H1 (cell line): ENCODE measurements around the gene MAST2. TPM values are rescaled to one million over a fixed set of nuclear protein-coding genes. Genes with fewer than 3 reads are reported as not detected.

Experiments
- CTCF ChIA-PET: fragments of 300-600 bp; sonication (Branson Sonifier 250); formaldehyde crosslinking; loops from one replicate; lab custom pipeline; 2021; ENCODE audit not compliant: partially characterized antibody; lab: Charles Lee
- POLR2A ChIA-PET: fragments of 300-600 bp; sonication (Branson Sonifier 250); formaldehyde crosslinking; loops from one replicate; lab custom pipeline; 2021; ENCODE audit warnings: inconsistent platforms; ENCODE audit not compliant: partially characterized antibody; lab: Charles Lee
- DNase-seq, 2 experiments: peaks; one replicate each; pipeline versions ENCODE4 v3.0.0 to v3.0.0-alpha.2; 2010 to 2022; ENCODE audit warnings: low spot score in 2 of 2, low read depth in 1 of 2, mixed read lengths in 1 of 2
- FAIRE-seq: peaks from 2 replicates; lab custom pipeline; 2011; peaks lifted over from hg19 to GRCh38; lab: Jason Lieb, UNC
- H2AFZ ChIP-seq: 2 replicates; pipeline ENCODE4 v1.8.1; 2012; ENCODE audit warnings: low read length, inconsistent platforms
- H2AK5ac ChIP-seq: 2 replicates; pipeline ENCODE4 v1.6.1; 2013; ENCODE audit warnings: low read depth, low read length
- H2BK120ac ChIP-seq: replicated peaks from 2 replicates; pipeline ENCODE3; 2013; ENCODE audit warnings: low read depth, low read length, inconsistent platforms
- H2BK12ac ChIP-seq: 2 replicates; pipeline ENCODE4 v1.6.1; 2013; ENCODE audit warnings: low read depth, low read length
- H2BK15ac ChIP-seq: 2 replicates; pipeline ENCODE4 v1.6.1; 2013; ENCODE audit warnings: low read length
- H2BK20ac ChIP-seq: 2 replicates; pipeline ENCODE4 v1.6.1; 2013; ENCODE audit warnings: low read length
- H2BK5ac ChIP-seq: 2 replicates; pipeline ENCODE4 v1.6.1; 2013; ENCODE audit warnings: low read depth, low read length
- H3K14ac ChIP-seq: 2 replicates; pipeline ENCODE4 v1.6.1; 2013; ENCODE audit warnings: inconsistent platforms; ENCODE audit not compliant: insufficient read length
- H3K18ac ChIP-seq: 2 replicates; pipeline ENCODE4 v1.6.1; 2013; ENCODE audit warnings: low read length; ENCODE audit errors: extremely low read depth
- H3K23ac ChIP-seq: 2 replicates; pipeline ENCODE4 v1.6.1; 2013; ENCODE audit warnings: inconsistent platforms; ENCODE audit not compliant: insufficient read length
- H3K23me2 ChIP-seq: 2 replicates; pipeline ENCODE4 v1.6.1; 2013; ENCODE audit warnings: low read depth, low read length
- H3K27ac ChIP-seq: 2 replicates; pipeline ENCODE4 v1.6.1; 2011; ENCODE audit warnings: low read depth, low read length, inconsistent platforms
- H3K27me3 ChIP-seq, 4 experiments: replicated peaks in 1 of 4; 1 replicate in 1 of 4; 2 replicates in 3 of 4; pipeline versions ENCODE4 v1.6.1 to v1.8.1; 2011 to 2013; ENCODE audit warnings: low read length in 3 of 4, mild to moderate bottlenecking in 3 of 4, inconsistent platforms in 2 of 4, mixed read lengths in 2 of 4, moderate library complexity in 1 of 4; ENCODE audit not compliant: control insufficient read depth in 3 of 4, insufficient read depth in 3 of 4; ENCODE audit errors: extremely low read depth in 1 of 4
- H3K36me3 ChIP-seq, 4 experiments: 2 replicates each; pipeline versions ENCODE4 v1.6.1 to v1.8.1; 2011 to 2013; ENCODE audit warnings: mild to moderate bottlenecking in 4 of 4, low read length in 3 of 4, moderate library complexity in 2 of 4, control low read depth in 1 of 4, inconsistent platforms in 1 of 4; ENCODE audit not compliant: insufficient read depth in 4 of 4, control insufficient read depth in 2 of 4
- H3K4ac ChIP-seq: replicated peaks from 2 replicates; pipeline ENCODE3; 2013; ENCODE audit warnings: low read length, low read depth, mixed read lengths, inconsistent platforms; ENCODE audit not compliant: insufficient read length
- H3K4me1 ChIP-seq, 4 experiments: replicated peaks in 1 of 4; 1 replicate in 1 of 4; 2 replicates in 3 of 4; pipeline versions ENCODE4 v1.6.1 to v1.8.1; 2011 to 2013; ENCODE audit warnings: low read length in 3 of 4, inconsistent platforms in 2 of 4, mixed read lengths in 1 of 4; ENCODE audit not compliant: insufficient read depth in 4 of 4, control insufficient read depth in 3 of 4
- H3K4me2 ChIP-seq, 2 experiments: 2 replicates each; pipeline versions ENCODE4 v1.6.1 to v1.8.1; 2011 to 2013; ENCODE audit warnings: low read depth in 2 of 2, low read length in 2 of 2, control low read depth in 1 of 2, inconsistent platforms in 1 of 2, mild to moderate bottlenecking in 1 of 2; ENCODE audit not compliant: insufficient read depth in 1 of 2
- H3K4me3 ChIP-seq, 4 experiments: fragments of 200-600, 300-600 bp in 1 of 4; sonication (generic), shearing (Covaris generic), sonication (Bioruptor Twin) in 1 of 4; 2 replicates each; pipeline versions ENCODE4 v1.5.1 to v1.8.1; 2011 to 2016; ENCODE audit warnings: low read length in 4 of 4, low read depth in 3 of 4, control low read depth in 2 of 4, inconsistent platforms in 2 of 4, mild to moderate bottlenecking in 2 of 4, mixed read lengths in 1 of 4, moderate library complexity in 1 of 4; ENCODE audit not compliant: insufficient read depth in 2 of 4; ENCODE audit errors: extremely low read depth in 1 of 4
- H3K56ac ChIP-seq: replicated peaks from 2 replicates; pipeline ENCODE3; 2013; ENCODE audit warnings: low read depth, mild to moderate bottlenecking, mixed read lengths, low read length, inconsistent platforms; ENCODE audit not compliant: insufficient read length
- H3K79me1 ChIP-seq: 2 replicates; pipeline ENCODE4 v1.6.1; 2013; ENCODE audit warnings: low read depth, low read length, control low read depth
- H3K79me2 ChIP-seq, 2 experiments: 2 replicates each; pipeline versions ENCODE4 v1.6.1 to v1.8.1; 2012 to 2013; ENCODE audit warnings: low read length in 2 of 2, mild to moderate bottlenecking in 2 of 2, inconsistent platforms in 1 of 2; ENCODE audit not compliant: insufficient read depth in 2 of 2, control insufficient read depth in 1 of 2
- H3K9ac ChIP-seq, 4 experiments: replicated peaks in 1 of 4; 1 replicate in 1 of 4; 2 replicates in 3 of 4; pipeline versions ENCODE4 v1.6.1 to v1.8.1; 2011 to 2013; ENCODE audit warnings: low read depth in 3 of 4, low read length in 3 of 4, control low read depth in 2 of 4, mild to moderate bottlenecking in 2 of 4, moderate library complexity in 2 of 4, inconsistent platforms in 1 of 4; ENCODE audit errors: extremely low read depth in 1 of 4
- H3K9me3 ChIP-seq, 2 experiments: 2 replicates each; pipeline versions ENCODE4 v1.6.1 to v1.8.1; 2012 to 2013; ENCODE audit warnings: mild to moderate bottlenecking in 2 of 2, moderate library complexity in 2 of 2, control low read depth in 1 of 2, inconsistent platforms in 1 of 2, low read depth in 1 of 2, low read length in 1 of 2, mixed read lengths in 1 of 2; ENCODE audit not compliant: insufficient read depth in 2 of 2
- H4K20me1 ChIP-seq, 2 experiments: replicated peaks in 1 of 2; 2 replicates each; pipeline versions ENCODE3 to v1.8.1; 2011 to 2013; ENCODE audit warnings: inconsistent platforms in 2 of 2, low read length in 2 of 2, mild to moderate bottlenecking in 1 of 2; ENCODE audit not compliant: insufficient read depth in 2 of 2, control insufficient read depth in 1 of 2
- H4K5ac ChIP-seq: 2 replicates; pipeline ENCODE4 v1.6.1; 2013; ENCODE audit warnings: low read length, low read depth, mixed read lengths, inconsistent platforms; ENCODE audit not compliant: insufficient read length
- H4K8ac ChIP-seq: 2 replicates; pipeline ENCODE4 v1.8.0; 2013; ENCODE audit warnings: mild to moderate bottlenecking, moderate library complexity, low read length, inconsistent platforms; ENCODE audit not compliant: insufficient read depth; ENCODE audit errors: extremely low read depth
- H4K91ac ChIP-seq: replicated peaks from 2 replicates; pipeline ENCODE3; 2013; ENCODE audit warnings: low read length, mixed read lengths, inconsistent platforms; ENCODE audit not compliant: insufficient read length
- ASH2L ChIP-seq: fragments of 200-600, 300-600 bp; sonication (generic); IDR thresholded peaks from one replicate; pipeline ENCODE4 v1.7.1; 2017; ENCODE audit warnings: low read length
- BRCA1 ChIP-seq: IDR thresholded peaks from 2 replicates; pipeline ENCODE4 v1.6.1; 2012; ENCODE audit warnings: low read depth, low read length, improper control_type of control experiment
- FOSL1 ChIP-seq: IDR thresholded peaks from 2 replicates; pipeline ENCODE4 v1.6.1; 2011; ENCODE audit warnings: mild to moderate bottlenecking, low read depth, low read length, moderate library complexity; ENCODE audit not compliant: insufficient read depth
- KDM4A ChIP-seq: IDR thresholded peaks from one replicate; pipeline ENCODE4 v1.7.1; 2012; ENCODE audit warnings: low read depth, mild to moderate bottlenecking, moderate library complexity, low read length, inconsistent platforms; ENCODE audit not compliant: severe bottlenecking
- NRF1 ChIP-seq: IDR thresholded peaks from 2 replicates; pipeline ENCODE4 v1.6.1; 2011; ENCODE audit warnings: mild to moderate bottlenecking, low read depth, low read length, improper control_type of control experiment
- RAD21 ChIP-seq, 2 experiments: IDR thresholded peaks in 1 of 2; conservative IDR thresholded peaks in 1 of 2; 2 replicates each; pipeline ENCODE4 v1.6.1; 2011; ENCODE audit warnings: low read depth in 2 of 2, low read length in 2 of 2, improper control_type of control experiment in 1 of 2, inconsistent platforms in 1 of 2, mild to moderate bottlenecking in 1 of 2, moderate library complexity in 1 of 2
- WGBS, 2 experiments: shearing (Covaris generic) in 1 of 2; methylation state at CpG; one replicate each; pipeline versions ENCODE4 v1.1.6 to v1.1.7; 2013 to 2015; ENCODE audit warnings: low lambda C conversion rate in 2 of 2, mixed read lengths in 2 of 2, inconsistent platforms in 1 of 2, low coverage in 1 of 2, missing lambda C conversion rate in 1 of 2; ENCODE audit not compliant: insufficient replicate concordance in 2 of 2, insufficient coverage in 1 of 2, insufficient read length in 1 of 2; ENCODE audit errors: extremely low coverage in 1 of 2, missing lambda C conversion rate in 1 of 2; 5-methylcytosine and 5-hydroxymethylcytosine counted together
- polyA plus RNA-seq, 7 experiments: library from polyadenylated mRNA; depleted of rRNA in 3 of 7; stranded (reverse) in 5 of 7; unstranded in 2 of 7; fragments of >200 nt in 5 of 7; fragments of 200-250 nt in 2 of 7; gene quantifications; 1 replicate in 5 of 7; 2 replicates in 1 of 7; 4 replicates in 1 of 7; pipeline versions ENCODE4 v1.2.1 to v1.2.3, GENCODE V29; 2011 to 2013; ENCODE audit warnings: missing spikeins in 2 of 7, mixed read lengths in 2 of 7
- total RNA-seq: library from RNA; stranded (reverse); fragmentation: NEBNext Ultra II Directional; extraction: Animal tissue kit (Norgen Biotek cat#: 25700); gene quantifications from 2 replicates; pipeline ENCODE4 v1.2.1, GENCODE V29; 2021

MAST2 gene
- total and polyA plus RNA-seq, 2 of the 8 experiments (the other 6 are each of a cell fraction or from before 2014, with no cell fraction given), result 20.5 to 35.4 TPM

DNA sequence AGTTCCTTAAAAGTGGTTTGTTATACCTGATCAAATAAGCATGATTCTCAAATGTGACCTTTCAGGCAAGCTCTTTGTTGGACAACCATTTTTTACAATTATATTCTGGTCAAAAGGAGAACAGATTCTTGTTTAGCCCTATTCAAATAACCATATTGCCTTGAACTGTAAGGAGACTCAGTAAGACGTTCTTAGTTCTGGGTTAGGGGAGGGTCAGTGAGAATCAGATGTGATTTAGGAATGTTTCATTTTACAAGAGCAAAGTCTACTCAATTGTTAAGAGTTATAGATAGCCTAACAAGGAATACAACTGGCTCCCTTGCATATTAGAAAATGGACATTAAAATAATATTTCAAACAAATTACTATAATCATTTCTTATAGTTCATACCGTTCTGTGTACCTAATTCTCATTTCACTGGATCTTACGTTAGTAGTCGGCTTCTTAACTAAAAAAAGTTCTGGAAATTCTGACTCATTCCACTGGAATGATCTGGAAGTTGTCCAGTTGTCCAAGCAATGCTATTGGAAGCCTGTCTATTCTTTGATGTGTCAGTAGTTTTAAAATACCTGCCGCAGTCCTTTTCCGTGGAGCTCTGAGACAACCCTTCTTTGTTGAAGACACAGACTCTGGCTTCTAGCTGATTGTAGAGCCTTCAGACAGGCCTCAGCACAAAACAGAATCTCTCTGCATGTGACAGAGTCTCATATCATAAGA is 88.8 kb downstream of the MAST2 start:
- Histone ChIP-seq H3K27ac (no peak overlapping the region), H3K18ac (no peak overlapping the region), H3K27me3 (no peaks in the 10 kb centered on the region), H3K9me3 (no peaks in the 10 kb centered on the region), H3K9ac (no peak overlapping the region), H2BK15ac (no peak overlapping the region), H3K56ac (no peak overlapping the region), H2AFZ (no peak overlapping the region), H3K23ac (no peak overlapping the region), H2BK12ac (no peak overlapping the region), H4K91ac (no peak overlapping the region), H3K79me1 (no peaks in the 10 kb centered on the region; the same call in 1 of the 2 replicates), H2AK5ac (no peak overlapping the region)
- 92% methylated on average over 6 of the region's 6 CpGs; no CpG with 5 or more reads in 1 of the 2 experiments for WGBS, 2 experiments
- TF ChIP-seq KDM4A (no peak), FOSL1 (no peak), ASH2L (no peak), BRCA1 (no peak), NRF1 (no peak), RAD21 (IDR thresholded peaks at IDR 0.05 in 1 of 2, conservative IDR thresholded peaks at IDR 0.05 in 1 of 2; ENCODE audit: low read depth in 2 of 2, low read length in 2 of 2) (no peak)
- TF ChIP-seq, all 59 proteins: peak for 0
- Histone ChIP-seq H3K4me2 (no peak overlapping the region), H3K14ac (no peak overlapping the region), H3K23me2 (no peaks in the 10 kb centered on the region; the same call in 1 of the 2 replicates), H2BK20ac (no peak overlapping the region), H2BK120ac (no peak overlapping the region), H4K8ac (no peak overlapping the region), H3K79me2 (peaks cover 0 to 15% of the 10 kb centered on the region in 2 experiments; a peak in 1 of 4 replicates), H4K5ac (no peak overlapping the region), H3K36me3 (no peaks in the 10 kb centered on the region), H3K4me3 (no peak overlapping the region), H4K20me1 (no peaks in the 10 kb centered on the region), H3K4ac (no peak overlapping the region), H2BK5ac (no peak overlapping the region), H3K4me1 (no peaks in the 10 kb centered on the region)
- ChIA-PET CTCF (no interaction called here), POLR2A (no interaction called here)
- FAIRE-seq (no peak), DNase-seq (no peak)
